Measurements from ENCODE around the gene DDAH1.

Gene DDAH1

DNA sequence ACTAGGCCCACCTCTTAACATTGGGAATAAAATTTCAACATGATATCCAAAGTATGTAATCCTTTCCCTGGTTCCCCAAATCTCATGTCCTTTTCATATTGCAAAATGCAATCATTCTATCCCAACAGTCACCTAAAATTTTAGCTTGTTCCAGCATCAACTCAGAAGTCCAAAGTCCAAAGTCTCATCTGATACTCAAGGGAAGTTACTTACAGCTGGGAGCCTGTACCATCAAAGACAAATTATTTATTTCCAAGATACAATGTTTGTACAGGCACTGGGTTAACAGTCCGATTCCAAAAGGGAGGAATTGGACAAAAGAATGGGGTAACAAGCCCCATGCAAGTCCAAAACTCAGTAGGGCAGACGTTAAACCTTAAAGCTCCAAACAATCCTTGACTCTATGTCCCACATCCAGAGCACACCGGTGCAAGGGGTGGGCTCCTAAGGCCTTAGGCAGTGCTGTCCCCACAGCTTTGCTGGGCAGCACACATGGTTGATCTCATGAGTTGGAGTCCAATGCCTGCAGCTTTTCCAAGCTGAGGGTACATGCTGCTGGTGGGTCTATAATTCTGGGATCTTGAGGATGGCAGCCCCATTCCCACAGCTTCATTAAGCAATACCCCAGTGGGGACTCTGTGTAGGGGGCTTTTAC lies 78.8 kb downstream of the DDAH1 start:
- DNase-seq: no peak

DNA sequence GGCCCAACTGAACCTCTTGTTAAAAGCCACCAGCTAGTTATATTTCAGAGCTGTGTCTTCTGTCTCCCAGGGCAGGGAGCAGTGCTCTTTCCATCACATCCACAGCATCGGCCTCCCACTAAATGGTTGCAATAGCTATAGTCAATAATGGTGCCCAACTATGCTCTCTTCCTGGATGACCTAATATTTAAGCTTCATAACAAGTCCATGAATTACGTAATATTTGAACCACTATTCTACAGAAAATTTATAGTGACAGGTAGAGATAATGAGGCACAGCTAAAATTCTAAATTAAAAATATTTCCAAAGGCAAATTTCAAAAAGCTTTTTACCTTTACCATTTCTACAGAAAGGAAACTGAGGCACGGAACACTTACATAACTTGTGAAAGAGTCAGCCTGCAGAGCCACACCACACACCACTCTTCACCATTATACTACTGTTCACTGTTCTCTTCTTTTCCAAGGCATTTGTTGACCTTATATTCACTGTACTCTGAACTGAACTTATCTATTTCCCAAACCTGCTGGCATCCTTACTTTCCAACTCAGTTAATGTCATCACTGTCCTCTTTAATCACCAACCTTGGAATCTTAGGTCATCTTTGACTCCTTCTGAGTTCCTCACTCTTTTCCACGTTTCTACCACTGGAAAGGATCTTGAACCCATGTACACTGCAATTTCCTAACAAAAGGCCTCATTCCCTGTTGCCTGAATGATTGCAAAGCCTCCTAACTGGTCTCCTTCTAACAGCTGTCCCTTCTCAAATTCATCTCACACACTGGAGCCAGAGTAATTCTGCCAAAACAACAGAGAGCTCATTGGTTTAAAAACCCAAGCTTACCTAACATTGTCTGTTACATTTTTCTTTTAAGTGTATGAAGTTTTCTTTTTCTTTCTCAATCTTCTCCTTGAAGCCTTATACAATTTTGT lies 85.5 kb downstream of the DDAH1 start:
- no peak for DNase-seq

DNA sequence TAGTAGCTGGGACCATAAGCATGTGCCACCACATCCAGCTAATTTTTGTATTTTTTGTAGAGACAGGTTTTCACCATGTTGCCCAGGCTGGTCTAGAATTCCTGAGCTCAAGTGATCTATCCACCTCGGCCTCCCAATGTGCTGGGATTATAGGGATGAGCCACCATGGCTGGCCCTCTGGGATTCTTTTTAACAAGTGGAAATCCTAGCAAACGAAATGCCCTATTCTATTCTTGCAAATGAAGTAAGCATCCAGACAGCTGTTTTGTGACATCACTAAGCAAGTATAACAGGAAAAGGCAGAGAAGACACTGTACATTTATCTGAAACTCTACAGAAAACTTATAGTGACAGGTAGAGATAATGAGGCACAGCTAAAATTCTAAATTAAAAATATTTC lies 86.4 kb downstream of the DDAH1 start:
- DNase-seq: no peak

DNA sequence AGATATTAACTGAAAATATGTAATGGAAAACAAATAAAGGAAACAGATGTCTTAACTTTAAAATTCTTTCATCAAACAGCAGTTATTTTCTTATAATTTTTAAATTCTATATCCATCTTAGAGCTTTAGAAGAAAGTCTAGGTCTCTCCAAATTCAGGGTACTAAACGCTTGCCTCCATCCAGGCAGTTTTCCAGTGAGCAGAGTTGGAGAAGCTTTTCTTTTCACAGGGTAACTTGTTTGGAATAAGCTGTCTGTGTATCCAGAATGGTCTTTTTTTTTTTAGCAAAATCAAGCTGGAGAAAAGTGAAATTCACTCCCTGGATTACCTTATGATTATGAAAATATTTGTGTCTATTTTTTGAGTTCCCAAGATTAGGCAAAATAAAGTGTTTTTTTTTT lies 88.6 kb downstream of the DDAH1 start:
- DNase-seq: no peak

DNA sequence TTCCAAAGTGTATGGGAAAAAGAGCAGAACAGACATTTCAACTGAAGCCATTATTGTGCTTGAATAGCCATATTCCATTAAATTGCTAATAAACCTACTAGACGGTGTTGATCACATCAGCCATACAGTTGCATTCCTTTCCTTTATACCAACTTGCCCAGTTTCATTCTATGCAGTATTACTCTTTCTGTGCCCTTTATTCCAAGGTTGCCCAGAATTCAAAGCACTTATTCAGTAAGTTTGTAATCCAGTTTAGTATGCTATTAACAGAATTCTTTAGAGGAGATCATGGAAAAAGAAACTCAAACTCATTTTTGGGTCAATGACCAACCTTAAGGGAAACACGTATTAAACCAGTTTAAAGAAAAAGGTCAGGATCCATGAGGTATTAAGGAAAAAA lies 89.5 kb downstream of the DDAH1 start:
- no peak for DNase-seq

DNA sequence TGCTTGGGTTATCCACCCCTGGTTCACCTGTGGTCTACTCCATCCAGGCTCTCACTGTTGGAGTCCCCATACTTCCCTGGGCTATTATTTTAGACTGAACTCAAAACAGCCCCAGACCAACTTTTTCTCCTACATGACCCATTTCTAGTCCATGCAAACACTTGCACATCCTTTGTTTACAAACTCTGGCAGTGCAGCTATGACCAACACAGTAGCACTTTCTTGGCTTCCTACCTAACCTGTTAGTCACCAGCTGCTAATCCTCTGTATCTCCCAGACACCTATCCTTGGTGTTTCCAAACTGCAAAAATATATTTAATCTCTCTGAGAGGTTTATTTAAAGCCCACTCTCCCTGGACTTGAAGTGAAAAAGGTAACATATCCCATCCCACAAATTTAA lies 90.8 kb downstream of the DDAH1 start:
- no peak for DNase-seq

DNA sequence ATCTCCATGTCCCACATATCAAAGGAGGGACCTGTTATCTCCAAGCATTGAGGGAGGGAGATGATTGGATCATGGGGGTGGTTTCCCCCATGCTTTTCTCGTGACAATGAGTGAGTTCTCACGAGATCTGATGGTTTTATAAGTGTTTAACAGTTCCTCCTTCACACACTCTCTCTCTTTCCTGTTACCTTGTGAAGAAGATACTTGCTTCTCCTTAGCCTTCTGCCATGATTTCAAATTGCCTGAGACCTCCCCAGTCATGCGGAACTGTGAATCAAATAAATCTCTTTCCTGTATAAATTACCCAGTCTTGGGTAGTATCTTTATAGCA lies 91.6 kb downstream of the DDAH1 start:
- DNase-seq: no peak

DNA sequence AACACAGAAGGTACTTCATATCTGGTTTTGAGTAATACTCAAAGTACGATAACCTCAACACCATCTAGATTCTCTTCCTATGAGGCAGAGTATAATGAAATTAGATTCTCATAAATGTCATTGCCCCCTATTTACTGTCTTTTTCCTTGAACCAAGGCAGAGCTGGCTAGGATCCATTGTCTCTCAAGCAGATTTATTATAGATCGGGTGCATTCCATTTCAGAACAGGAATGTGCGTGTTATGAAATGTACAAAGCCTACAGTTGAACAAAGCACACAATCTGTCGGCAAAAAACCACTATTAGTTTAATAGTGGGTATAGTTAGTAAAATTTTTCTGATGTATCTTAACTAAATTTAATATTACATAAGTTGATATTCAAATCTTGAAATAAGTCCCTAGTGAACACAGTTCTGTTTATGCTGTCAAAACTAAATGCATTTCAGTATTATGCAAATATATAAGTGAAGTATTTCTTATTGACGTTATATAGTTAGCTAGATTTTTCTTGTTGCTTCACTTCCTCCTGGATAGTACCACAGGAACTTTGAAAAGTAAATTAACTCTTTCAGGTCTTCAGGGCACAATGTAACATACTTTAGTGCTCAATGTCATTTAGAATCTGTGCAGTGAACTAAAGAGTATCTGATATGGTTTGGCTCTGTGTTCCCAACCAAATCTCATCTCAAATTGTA lies 92.1 kb downstream of the DDAH1 start:
- no peak for DNase-seq

DNA sequence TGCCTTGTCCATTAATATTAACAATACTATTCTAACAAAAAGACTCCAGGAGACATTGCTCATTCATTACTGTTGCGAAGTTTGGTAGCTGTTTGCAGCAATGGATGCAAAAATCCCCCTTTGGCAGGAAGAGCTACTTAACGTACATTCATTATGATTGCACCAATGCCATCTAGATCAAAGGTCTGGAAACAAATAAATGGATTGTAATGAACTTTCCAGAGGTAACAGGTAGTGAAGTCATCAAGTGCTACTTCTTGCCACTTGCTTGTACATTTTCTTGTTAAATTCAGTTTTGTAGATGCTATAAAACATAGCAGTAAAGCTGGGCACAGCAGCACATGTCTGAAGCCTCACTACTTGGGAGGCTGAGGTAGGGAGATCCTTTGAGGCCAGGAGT lies 93.9 kb downstream of the DDAH1 start:
- DNase-seq: no peak

DNA sequence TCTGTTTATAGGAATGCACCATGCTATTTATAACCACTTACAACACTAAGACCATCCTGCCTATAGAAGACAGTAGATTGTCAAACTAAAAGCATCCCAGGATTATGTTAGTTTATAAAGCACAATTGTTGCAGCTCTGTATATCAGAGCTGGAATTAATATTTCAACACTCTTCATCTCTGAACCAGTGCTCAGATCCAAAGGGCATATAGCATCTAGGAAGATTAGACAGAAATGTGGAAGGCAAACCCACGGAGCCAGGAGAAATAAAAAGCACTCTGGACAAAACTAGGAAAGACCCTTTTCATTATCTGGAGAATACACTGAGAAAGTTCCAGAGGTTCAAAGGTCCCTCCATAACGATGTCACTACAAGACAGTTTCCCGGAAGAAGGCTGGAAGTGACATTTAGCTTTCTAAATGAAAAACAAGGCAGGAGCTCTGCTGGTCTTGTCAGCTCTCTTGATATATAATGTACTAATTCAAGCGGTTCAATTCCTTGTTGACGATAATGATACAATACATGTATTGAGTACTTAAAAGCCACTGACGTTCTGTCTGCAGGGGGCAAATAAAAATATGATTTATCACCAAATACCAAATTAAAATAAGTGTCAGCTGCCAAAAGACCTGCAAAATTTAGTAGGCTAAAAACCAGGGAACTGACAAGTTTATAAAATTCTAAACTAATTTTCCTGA lies 96.7 kb downstream of the DDAH1 start:
- DNase-seq: no peak

DNA sequence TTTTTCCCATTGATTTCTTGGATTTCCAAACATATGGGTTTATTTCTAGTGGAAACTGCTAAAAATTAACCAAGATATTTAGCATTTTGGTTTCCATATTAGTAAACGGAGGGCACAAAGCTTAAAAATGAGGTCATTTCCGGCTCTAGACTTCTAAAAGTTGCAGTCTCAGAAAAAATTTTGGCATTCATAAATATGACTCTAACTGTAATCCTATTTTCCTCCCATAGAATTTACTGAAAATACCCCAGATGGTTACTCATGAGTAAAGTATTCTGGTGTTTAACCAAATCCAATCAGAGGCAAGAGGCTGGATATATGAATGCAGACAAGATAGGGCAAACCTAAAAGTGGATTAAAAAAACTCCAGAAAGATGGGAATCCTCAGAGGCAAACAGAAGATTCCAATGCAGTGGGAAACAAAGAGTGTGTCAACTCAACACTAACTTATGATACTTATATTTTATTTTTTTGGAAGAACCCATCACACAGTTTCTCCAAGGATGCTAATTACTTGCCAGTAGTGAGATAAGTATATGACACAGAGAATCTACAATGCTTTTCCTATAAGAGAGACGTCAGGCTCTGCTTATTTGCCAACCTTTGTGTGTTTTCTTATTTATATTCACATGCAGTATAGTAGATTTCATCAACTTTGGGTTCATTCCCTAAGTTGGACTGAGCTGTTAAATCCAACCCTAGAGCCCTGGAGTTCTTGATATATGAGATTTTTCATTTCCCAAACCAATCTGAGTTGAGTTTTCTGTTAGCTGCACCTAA lies 98.4 kb downstream of the DDAH1 start:
- DNase-seq: no peak

DNA sequence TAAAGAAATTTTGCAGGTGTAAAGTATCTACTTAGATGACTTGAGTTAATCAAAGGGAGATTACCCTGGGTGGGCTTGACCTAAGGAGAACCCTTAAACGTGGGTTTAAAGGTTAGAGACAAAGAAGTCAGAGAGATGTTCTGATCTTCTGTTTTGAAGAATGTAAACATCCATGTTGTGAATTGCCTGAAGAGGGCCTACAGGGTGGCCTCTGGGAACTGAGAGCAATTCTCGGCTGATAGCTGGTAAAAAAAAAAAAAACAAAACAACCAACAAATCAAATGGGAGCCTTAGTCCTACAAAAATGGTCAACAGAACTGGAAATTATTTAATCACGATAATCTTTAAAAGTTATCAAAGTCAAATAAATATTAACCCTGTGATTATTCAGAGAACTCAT lies 99.1 kb downstream of the DDAH1 start:
- DNase-seq: no peak

DNA sequence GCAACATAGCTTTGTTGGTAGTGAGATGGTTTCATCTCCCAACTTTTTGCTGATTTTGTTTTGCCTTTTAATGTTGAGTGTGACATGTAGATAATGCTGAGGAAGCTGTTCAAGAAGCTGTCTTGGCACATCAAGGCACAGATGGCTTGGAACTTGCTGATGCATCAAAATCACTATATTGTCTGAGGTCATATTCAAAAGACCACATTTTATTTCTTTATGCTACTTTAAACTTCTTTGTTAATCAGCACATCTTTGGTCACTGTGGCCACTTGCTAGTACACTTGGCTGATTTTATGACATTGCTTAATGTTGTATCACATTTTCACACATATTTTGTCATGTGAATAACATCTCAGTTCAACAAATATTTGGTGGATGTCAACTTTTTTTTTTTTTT lies 101.4 kb downstream of the DDAH1 start:
- no peak for DNase-seq

DNA sequence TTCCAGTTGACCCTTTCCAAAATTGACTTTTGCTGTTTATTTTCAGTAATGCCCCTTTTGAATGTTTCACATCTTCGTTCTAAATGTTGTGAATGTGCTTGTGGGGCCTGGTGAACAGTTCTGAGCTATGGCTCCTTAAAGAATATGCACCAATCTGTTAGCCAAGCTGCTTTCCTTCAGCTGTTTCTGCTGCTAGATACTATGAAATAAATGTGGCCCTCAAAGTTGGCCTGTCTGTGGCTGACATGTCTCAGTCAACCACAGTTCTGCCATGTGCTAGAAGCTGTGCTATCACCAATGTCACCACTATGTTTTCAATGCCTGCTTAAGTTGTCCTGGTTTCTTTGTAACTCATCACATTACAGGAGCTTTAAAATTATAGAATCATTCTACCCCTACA lies 101.9 kb downstream of the DDAH1 start:
- DNase-seq: no peak

DNA sequence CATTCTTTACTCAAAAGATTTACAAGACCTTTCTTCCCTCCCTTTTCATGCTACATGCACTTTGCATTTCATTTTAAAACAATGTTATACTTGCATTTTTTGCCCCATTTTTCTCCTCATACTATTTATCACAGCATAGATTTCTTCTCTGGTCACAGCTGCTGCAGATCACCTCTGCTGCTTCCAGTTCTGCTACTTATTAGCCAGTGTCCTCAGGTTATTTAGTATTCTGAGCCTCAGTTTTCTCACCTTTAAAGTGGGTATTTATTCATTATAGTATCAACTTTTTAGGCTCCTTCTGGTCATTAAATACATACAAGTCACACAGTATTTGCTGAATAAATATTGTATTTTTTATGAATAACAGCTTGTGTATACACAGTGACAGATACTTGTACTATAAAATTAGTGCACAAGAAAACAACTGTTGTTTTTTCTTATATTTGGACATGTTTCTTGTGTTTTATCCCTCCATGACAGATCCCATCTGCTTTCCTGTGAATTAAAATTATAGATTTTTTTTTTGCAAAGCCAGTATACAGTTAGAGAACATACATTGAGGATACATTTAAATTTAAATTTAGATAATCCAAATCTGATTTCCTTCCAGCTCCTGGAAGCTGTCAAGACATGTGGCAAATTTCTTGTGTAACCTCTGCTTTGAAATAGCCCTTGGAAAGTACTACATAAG lies 103.2 kb downstream of the DDAH1 start:
- DNase-seq: no peak

DNA sequence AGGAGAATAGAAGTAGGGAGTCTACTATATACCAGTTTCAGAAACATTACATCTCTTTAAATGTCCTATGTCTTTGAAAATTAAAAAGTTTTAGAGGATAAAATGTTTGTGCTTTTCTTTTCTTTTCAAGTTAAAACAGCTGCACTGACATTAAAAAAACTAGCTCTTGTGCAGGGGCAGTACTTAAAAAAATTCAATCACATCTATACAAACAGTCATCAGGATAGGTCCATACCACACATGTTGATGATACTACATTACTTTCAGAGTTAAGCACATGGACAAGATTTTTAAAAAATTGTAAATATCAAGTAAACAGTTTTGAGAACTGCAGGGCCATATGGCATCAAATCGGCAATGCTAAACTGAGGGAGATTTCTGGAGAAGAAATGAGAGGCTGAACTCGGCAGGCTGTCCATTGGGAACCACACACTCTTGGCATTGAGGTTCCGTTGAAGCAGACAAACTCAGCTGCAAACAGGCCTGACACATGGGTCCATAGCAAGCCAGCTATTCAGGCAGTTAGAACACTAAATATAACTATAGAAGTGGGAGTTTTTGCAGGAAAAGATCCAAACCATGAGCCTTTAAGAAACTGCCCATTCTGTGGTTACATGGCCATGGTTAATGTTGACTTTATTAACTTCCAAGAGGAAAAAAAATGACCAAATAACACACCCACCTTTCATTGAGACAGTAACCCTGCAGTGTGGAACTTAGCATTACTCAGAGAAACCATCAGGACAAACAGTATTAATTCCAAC lies 104.0 kb downstream of the DDAH1 start:
- no peak for DNase-seq

DNA sequence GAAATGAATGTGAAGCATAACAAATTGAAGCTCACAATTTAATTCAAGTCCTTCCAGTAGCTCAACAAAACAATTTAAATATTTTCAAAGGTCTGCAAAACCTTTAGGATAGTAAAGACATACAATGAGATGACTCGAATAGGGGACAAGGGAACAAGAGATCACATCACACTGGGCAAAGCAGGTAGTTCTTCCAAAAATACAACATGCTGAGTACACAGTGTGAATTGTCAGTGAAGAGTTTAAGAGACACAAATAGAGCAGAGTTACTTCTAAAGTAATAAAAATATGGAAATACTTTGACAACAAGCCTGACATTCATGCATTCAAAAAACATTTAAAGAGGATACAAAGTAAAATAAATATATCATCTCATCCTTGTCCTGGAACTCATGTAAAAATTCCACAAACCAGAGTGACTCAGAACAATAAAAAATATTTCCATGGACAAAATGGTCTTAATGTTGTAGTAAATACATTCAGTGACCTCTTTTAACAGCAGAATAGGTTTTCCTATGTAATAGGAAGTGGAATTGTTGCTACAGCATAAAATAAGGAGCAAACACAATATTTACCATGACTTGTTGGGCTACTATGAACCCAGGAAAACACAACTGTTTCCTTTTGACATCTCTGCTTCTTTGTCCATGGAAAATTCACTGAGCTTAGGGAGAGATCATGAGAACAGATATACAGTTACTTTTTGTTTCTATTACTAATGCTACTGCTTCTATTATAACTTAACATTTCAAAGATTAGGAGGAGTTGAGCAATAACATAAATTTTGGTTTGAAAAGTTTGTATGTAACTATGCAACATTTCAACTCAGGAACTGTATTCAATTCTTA lies 104.9 kb downstream of the DDAH1 start:
- no peak for DNase-seq

DNA sequence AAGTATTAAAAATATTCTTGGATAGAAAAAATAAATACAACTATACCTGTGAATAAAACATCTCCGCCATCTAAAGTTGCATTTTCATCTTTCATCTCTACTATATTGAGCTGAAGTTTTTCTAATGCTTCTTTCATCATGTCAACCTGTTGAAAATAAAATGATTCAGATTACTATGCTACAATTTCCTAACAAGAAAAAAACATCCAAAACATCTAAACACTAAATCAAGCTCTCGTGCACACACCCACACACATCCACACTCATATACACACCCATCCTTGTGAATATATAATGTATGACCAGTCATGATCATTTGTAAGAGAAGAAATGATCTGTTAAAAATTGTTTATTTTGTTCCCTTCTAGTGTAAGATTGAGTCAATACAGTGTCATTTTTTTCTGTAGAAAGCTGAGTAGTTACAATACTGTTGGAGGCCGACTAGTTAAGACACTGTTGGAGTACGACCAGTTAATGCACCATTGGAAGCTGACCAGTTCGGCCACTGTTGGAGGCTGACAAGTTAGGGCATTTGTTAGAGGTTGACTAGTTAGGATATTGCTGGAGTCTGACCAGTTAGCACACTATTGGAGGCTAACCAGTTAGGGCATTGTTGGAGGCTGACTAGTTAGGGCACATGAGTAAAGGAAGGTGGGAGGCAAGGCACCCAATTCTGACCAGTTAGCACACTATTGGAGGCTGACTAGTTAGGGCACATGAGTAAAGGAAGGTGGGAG lies 106.1 kb downstream of the DDAH1 start:
- DNase-seq: no peak

DNA sequence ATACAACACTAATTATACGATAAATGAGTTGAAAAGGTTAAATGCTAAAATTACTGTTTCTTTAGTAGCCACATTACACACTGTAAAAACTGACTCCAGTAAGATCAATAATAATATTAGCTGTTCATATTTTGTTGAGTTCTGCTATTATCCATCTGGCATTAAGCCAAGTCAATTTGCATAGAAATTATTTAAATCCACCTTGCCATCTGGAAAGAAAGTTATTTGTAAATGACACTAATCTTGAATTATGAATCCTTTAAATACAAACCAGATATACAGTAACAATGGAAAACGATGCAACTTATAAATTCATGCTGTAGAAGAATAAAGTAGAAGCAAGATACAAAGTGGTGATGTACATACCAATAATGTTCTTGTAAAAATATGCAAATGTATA lies 107.1 kb downstream of the DDAH1 start:
- no peak for DNase-seq

Data from activated effector memory CD4-positive, alpha-beta T cell treated with anti-CD3 and anti-CD28 coated beads, Interleukin-2, amount 50 U/mL, for 16 hours (primary cell).